Measurements from ENCODE around the gene CPVL.

The CPVL gene

DNA sequence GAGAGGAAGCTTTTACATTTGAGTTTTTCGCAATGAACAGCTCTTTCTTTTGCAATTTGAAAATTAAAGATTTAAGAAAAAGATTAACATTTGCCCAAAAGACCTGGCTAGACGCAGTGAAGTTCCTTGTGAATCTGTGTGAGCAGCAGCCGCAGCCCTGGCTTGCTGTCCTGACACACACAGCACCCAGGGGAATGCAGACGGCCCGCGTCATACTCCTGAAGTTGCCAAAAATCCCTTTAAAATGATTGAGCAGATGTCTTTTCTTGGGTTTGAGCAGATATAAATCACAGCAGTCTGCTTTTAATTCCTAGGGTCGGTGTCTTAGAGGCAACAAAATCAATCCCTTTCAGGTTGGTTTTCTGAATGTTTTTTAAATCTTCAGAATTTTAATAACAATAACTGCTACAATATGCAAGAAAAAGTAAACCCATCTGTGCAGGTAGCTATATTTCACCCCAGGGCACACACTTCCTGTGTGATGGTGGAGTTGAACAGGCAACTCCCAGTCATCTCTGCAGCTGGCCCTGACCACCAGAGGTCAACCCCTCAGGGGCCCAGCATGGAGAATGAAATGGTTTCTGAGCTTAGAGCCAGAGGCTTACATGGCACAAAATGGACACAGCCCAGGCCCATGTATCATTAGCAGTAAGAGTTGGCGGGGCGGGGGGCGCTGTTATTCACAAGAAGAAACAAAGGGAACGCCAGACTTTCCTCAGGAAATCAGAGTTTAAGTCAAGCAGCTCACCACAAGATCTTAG is 156.0 kb downstream of the CPVL start:
- TF ChIP-seq, protein P1, sequence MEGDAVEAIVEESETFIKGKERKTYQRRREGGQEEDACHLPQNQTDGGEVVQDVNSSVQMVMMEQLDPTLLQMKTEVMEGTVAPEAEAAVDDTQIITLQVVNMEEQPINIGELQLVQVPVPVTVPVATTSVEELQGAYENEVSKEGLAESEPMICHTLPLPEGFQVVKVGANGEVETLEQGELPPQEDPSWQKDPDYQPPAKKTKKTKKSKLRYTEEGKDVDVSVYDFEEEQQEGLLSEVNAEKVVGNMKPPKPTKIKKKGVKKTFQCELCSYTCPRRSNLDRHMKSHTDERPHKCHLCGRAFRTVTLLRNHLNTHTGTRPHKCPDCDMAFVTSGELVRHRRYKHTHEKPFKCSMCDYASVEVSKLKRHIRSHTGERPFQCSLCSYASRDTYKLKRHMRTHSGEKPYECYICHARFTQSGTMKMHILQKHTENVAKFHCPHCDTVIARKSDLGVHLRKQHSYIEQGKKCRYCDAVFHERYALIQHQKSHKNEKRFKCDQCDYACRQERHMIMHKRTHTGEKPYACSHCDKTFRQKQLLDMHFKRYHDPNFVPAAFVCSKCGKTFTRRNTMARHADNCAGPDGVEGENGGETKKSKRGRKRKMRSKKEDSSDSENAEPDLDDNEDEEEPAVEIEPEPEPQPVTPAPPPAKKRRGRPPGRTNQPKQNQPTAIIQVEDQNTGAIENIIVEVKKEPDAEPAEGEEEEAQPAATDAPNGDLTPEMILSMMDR (IDR thresholded peaks at IDR 0.05), result no peak
- DNase-seq (ENCODE audit: low spot score), result no peak
- Histone ChIP-seq H3K4me3 (no peak overlapping the region), H3K27ac (no peak overlapping the region)

DNA sequence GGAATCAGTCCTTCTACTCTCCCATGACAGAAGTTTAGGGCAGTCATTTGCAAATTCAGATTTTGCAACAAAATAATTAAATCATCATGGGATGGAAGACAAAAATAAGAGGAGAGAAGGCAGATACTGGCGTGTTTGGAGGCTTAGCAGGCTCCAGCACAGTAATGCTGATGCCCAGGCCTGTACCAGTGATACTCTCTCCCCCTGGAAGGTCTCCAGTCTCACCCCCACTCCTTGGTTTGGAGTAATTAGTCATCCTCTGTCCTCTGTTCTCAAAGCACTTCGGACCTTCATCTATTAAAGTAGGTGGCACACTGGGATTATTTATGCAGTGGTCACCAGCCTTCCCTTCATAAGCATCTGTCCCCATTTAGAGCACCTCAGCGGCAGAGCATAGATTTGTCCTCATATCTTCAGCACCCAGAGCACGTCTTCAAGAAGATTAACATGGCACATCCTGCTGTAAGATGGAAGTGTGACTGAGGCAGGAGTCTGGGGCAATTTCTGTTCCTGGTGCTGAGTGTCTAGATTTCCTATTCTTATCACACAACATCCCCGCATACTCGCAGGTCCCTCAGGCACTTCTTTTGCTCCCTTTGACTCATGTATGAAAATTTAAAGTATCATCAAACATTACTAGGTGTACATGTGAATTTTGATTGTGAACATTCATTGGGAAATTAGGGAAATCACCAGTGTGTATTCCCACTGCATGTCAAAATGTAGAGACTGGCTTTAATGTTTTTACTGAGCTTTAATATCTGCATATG is 156.9 kb downstream of the CPVL start:
- TF ChIP-seq, protein P1 (IDR thresholded peaks at IDR 0.05), result no peak
- peak overlapping the region in 1 of 2 donors; percentile 57 for H3K27ac ChIP-seq

DNA sequence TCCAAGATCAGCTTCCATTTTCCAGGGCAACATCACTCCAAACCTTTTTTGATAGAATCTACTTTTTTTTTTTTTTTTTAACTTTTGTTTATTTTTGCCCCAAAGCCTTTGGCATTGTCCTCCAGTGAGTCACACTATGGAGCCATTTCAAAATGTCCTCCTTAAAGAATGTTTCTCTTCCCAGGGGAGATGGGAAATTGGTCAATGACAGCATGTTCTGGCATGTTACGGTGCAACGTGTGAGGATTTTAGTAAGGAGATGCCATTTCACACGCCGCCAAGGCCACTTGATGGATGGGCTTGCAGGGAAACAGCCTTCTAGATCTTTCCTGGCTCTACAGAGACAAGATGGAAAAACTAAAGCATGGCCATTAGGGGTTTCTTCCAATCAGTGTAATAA is 157.5 kb downstream of the CPVL start:
- no peak for DNase-seq (ENCODE audit: low spot score)
- Histone ChIP-seq H3K27ac (peak overlapping the region in 1 of 2 donors; percentile 57), H3K4me3 (no peak overlapping the region)
- TF ChIP-seq, protein P1 (IDR thresholded peaks at IDR 0.05), result no peak

More for the DNA sequence above, 156.9 kb downstream of the CPVL start:
- no peak for DNase-seq (ENCODE audit: low spot score)
- H3K4me3 ChIP-seq, result no peak overlapping the region

DNA sequence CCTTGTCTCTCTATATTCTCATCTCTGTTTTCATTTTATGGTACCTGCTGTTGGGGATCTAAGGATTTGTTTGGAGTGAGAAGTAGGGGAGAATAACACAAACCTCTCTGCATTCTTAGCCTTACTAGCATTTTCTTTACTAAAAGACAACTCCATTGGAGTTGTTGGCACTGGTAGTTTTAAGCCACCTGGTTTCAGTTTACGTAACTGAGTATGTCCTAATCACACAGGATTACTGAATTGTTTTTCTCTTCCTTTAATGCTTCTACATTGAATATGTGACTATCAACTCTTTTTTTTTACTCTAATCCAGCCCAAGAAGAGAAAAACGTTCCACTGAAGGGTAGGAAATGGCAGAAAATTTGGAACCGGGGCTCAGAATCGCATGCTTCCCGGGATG is 158.2 kb downstream of the CPVL start:
- Histone ChIP-seq H3K4me3 (no peak overlapping the region), H3K27ac (peak overlapping the region in 1 of 2 donors; percentile 29)
- TF ChIP-seq, protein P1 (IDR thresholded peaks at IDR 0.05), result no peak
- DNase-seq (ENCODE audit: low spot score), result no peak

DNA sequence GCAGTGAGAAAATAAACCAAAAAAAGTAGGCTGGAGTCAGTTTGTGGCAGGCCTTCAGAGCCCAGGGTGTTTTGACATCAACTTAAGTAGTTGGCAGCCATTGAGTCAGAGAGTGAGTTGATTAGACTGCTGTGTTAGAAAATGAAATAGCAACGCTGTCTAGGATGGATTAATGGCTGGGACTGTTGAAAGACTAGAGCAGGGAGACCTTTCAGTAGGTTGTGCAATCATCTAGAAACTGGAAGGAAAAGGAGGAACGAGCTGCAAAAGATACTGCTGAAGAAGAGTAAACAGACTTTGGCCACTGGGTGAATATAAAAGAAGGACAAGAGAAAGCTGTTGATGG is 159.6 kb downstream of the CPVL start:
- TF ChIP-seq, protein P1 (IDR thresholded peaks at IDR 0.05), result no peak
- no peak overlapping the region for H3K4me3 ChIP-seq
- H3K27ac ChIP-seq, result peak overlapping the region in 1 of 2 donors; percentile 52
- no peak for DNase-seq (ENCODE audit: low spot score)

DNA sequence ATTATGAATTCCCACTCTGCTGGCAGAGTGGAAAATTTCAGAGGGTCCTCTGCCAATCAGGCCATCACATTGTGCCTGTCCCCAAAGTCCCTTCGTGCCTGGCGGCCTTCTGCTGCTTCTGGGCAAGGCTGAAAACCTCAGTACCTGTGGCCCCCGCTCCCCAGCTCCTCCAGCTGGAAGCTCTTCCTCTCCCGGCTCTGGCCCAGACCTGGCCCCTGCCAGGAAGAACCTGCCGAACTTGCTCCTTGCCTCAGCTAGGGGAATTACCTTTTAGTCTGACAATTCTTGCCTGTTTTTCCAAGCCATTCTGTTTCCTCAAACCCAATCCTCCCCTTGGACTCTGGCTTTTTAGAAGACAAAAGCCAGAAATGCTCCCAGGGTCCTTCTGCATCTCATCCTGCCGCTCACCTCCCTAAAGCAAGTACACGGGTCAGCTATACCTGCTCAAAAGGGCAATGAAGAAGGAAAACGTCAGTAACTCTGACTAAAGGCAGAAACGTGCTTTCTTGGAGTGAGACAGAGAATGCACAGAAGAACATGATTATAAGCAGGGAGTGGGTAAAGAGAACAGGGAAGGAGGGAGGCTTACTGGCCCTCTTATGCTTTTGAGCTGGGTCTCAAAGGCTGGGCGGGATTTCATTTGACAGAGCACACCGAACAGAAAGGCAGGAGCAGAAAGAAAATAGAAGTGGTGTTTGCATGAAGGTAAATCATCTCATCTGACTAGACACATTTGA is 160.1 kb downstream of the CPVL start:
- no peak for DNase-seq (ENCODE audit: low spot score)
- TF ChIP-seq, protein P1 (IDR thresholded peaks at IDR 0.05), result no peak
- Histone ChIP-seq H3K27ac (peak overlapping the region in 1 of 2 donors; percentile 52), H3K4me3 (no peak overlapping the region)

Data from coronary artery (tissue), 2 donors.